GM19240 (cell line): ENCODE data around the gene ZNF300.
"Not testable (repeated sequence)": the region's sequence is repeated elsewhere in the genome, so short reads cannot be mapped to it uniquely, and the experiment has no call there.

Experiments used
- DNase-seq: peaks from one replicate; pipeline ENCODE4 v3.0.0; 2011; ENCODE audit warnings: low spot score; ENCODE audit not compliant: insufficient read length

Gene ZNF300

GRCh38 chr5:150845185-150845859 lies 59.5 kb downstream of the ZNF300 start:
- DNase-seq, result not testable (repeated sequence)
